ENCODE data around the gene BCL2L15.

The BCL2L15 gene

GRCh38 chr1:113904674-113905434, 17.5 kb upstream of the BCL2L15 start, which contains the start of the genes AP4B1 and DCLRE1B:
TSS of gene AP4B1 (minus strand) at chr1:113904799. CDS start at chr1:113904717, 82 bp downstream.
TSS of gene DCLRE1B (plus strand) at chr1:113905326. CDS start at chr1:113905587, 261 bp downstream.
- H3K9me3 ChIP-seq (ENCODE audit: control insufficient read depth, low read length) = no peaks in the 10 kb centered on the region
- H3K36me3 ChIP-seq (ENCODE audit: control insufficient read depth, insufficient read depth, low read length) = no peaks in the 10 kb centered on the region
- H3K4me1 ChIP-seq = no peaks in the 10 kb centered on the region
- H3K79me2 ChIP-seq = no peaks in the 10 kb centered on the region
- H3K27ac ChIP-seq = peak within 1 kb of the TSS; percentile 78
- peak within 1 kb of the TSS; percentile 76 for H3K4me3 ChIP-seq (ENCODE audit: low read depth, low read length)
- H3K9ac ChIP-seq = no peak within 1 kb of the TSS
- H3K4me2 ChIP-seq (ENCODE audit: low read length) = peak within 1 kb of the TSS; percentile 87
- H2AFZ ChIP-seq = peak within 1 kb of the TSS; percentile 89
- H3K27me3 ChIP-seq (ENCODE audit: control insufficient read depth, insufficient read depth, low read length) = no peaks in the 10 kb centered on the region
- peak; percentile 73 for TF ChIP-seq CTCF (IDR thresholded peaks at IDR 0.05)

- no peaks in the 10 kb centered on the region for H3K4me1 ChIP-seq
- no peak for TF ChIP-seq CTCF (IDR thresholded peaks at IDR 0.05)
Observed at GRCh38 chr1:113904293-113904673, 16.9 kb upstream of the BCL2L15 start.

GRCh38 chr1:113903501-113904292, 16.3 kb upstream of the BCL2L15 start:
- Histone ChIP-seq H3K9ac (no peak overlapping the region), H3K79me2 (no peaks in the 10 kb centered on the region), H3K36me3 (ENCODE audit: control insufficient read depth, insufficient read depth, low read length) (no peaks in the 10 kb centered on the region), H3K27ac (no peak overlapping the region), H3K4me3 (ENCODE audit: low read depth, low read length) (peak overlapping the region; percentile 76), H2AFZ (peak overlapping the region; percentile 89), H3K27me3 (ENCODE audit: control insufficient read depth, insufficient read depth, low read length) (no peaks in the 10 kb centered on the region), H3K4me1 (no peaks in the 10 kb centered on the region), H3K4me2 (ENCODE audit: low read length) (peak overlapping the region; percentile 87), H3K9me3 (ENCODE audit: control insufficient read depth, low read length) (no peaks in the 10 kb centered on the region)
- TF ChIP-seq CTCF (IDR thresholded peaks at IDR 0.05) = no peak

More at GRCh38 chr1:113904293-113904673, 16.9 kb upstream of the BCL2L15 start:
- Histone ChIP-seq H3K4me3 (ENCODE audit: low read depth, low read length) (peak overlapping the region; percentile 76), H2AFZ (peak overlapping the region; percentile 89), H3K9me3 (ENCODE audit: control insufficient read depth, low read length) (no peaks in the 10 kb centered on the region), H3K27ac (peak overlapping the region; percentile 78), H3K36me3 (ENCODE audit: control insufficient read depth, insufficient read depth, low read length) (no peaks in the 10 kb centered on the region), H3K4me2 (ENCODE audit: low read length) (peak overlapping the region; percentile 87), H3K9ac (no peak overlapping the region), H3K27me3 (ENCODE audit: control insufficient read depth, insufficient read depth, low read length) (no peaks in the 10 kb centered on the region), H3K79me2 (no peaks in the 10 kb centered on the region)

GRCh38 chr1:113901191-113901590, 13.8 kb upstream of the BCL2L15 start:
- Histone ChIP-seq H2AFZ (no peak overlapping the region), H3K4me3 (ENCODE audit: low read depth, low read length) (no peak overlapping the region), H3K27me3 (ENCODE audit: control insufficient read depth, insufficient read depth, low read length) (no peaks in the 10 kb centered on the region), H3K36me3 (ENCODE audit: control insufficient read depth, insufficient read depth, low read length) (no peaks in the 10 kb centered on the region), H3K4me1 (no peaks in the 10 kb centered on the region), H3K9ac (no peak overlapping the region), H3K27ac (no peak overlapping the region), H3K9me3 (ENCODE audit: control insufficient read depth, low read length) (no peaks in the 10 kb centered on the region), H3K4me2 (ENCODE audit: low read length) (no peak overlapping the region), H3K79me2 (no peaks in the 10 kb centered on the region)
- no peak for TF ChIP-seq CTCF (IDR thresholded peaks at IDR 0.05)
